Cardiac muscle cell (in vitro differentiated cells and primary cell): ENCODE data around the gene SPATA13. TPM values are rescaled to one million over a fixed set of nuclear protein-coding genes. Genes with fewer than 3 reads are reported as not detected.
"Not testable (repeated sequence)": the region's sequence is repeated elsewhere in the genome, so short reads cannot be mapped to it uniquely, and the experiment has no call there.

Experiments
- DNase-seq, 2 donors: peaks; one replicate each; pipeline versions ENCODE4 v3.0.0 to v3.0.0-alpha.2; 2010 to 2017; ENCODE audit warnings: low read depth in 1 of 2, low spot score in 1 of 2
- H3K27ac ChIP-seq: fragments of 200-600 bp; sonication (generic); 2 replicates; pipeline ENCODE4 v1.5.1; 2016
- H3K27me3 ChIP-seq: fragments of 200-600 bp; sonication (generic); 2 replicates; pipeline ENCODE4 v1.6.0; 2016; ENCODE audit warnings: control low read depth
- H3K36me3 ChIP-seq: fragments of 200-600 bp; sonication (generic); 2 replicates; pipeline ENCODE4 v1.5.1; 2016; ENCODE audit warnings: control low read depth
- H3K4me1 ChIP-seq: fragments of 200-600 bp; sonication (generic); 2 replicates; pipeline ENCODE4 v1.8.1; 2017; ENCODE audit warnings: low read depth, mild to moderate bottlenecking, mixed run types
- H3K4me3 ChIP-seq: fragments of 200-600 bp; sonication (generic); 2 replicates; pipeline ENCODE4 v1.5.1; 2016; ENCODE audit warnings: mild to moderate bottlenecking
- H3K9me3 ChIP-seq: fragments of 200-600 bp; sonication (generic); 2 replicates; pipeline ENCODE4 v1.5.1; 2017; ENCODE audit warnings: low read depth, mild to moderate bottlenecking, control low read depth
- CTCF ChIP-seq: IDR thresholded peaks from 2 replicates; pipeline ENCODE4 v1.5.1; 2012; ENCODE audit warnings: low read depth, mild to moderate bottlenecking, low read length
- polyA plus RNA-seq: library from polyadenylated mRNA; unstranded; fragments of >200 nt; fragmentation: Nextera tagmentation; extraction: Ambion mirVana; gene quantifications from 2 replicates; pipeline ENCODE4 v1.2.1, GENCODE V29; 2016
- total RNA-seq: library from RNA; depleted of rRNA; stranded (reverse); fragments of >200 nt; gene quantifications from 2 replicates; pipeline ENCODE4 v1.2.3, GENCODE V29; 2016

Gene SPATA13
- total and polyA plus RNA-seq, 2 experiments from 2014 or later, result 3.9 to 23.3 TPM

GRCh38 chr13:24196593-24197197 is 36.2 kb downstream of the SPATA13 start:
- TF ChIP-seq CTCF, result no peak
- no peak for DNase-seq
- no peaks in the 10 kb centered on the region for H3K4me1 ChIP-seq

DNA sequence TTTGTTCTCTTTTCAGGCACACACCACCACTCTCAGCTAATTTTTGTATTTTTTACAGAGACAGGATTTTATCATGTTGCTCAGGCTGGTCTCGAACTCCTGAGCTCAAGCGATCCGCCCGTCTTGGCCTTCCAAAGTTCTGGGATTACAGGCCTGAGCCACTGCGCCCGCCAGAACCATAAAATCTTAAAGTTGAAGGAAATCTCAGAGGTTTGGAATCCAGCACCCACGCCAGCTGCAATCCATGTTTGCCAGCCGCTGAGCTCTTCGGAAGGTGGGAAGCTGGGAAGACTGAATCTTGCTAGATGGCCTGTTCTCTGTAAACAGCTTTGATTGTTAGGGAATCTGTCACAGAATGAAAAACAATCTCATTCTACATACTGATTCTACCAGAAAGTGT is 38.5 kb downstream of the SPATA13 start:
- Histone ChIP-seq H3K4me3 (no peak overlapping the region), H3K36me3 (no peaks in the 10 kb centered on the region), H3K27ac (no peak overlapping the region), H3K9me3 (no peaks in the 10 kb centered on the region), H3K4me1 (no peaks in the 10 kb centered on the region), H3K27me3 (no peaks in the 10 kb centered on the region)
- no peak for DNase-seq
- TF ChIP-seq CTCF, result no peak

More at GRCh38 chr13:24196593-24197197, 36.2 kb downstream of the SPATA13 start:
- Histone ChIP-seq H3K27ac (no peak overlapping the region), H3K9me3 (no peaks in the 10 kb centered on the region), H3K27me3 (no peaks in the 10 kb centered on the region), H3K4me3 (no peak overlapping the region), H3K36me3 (no peaks in the 10 kb centered on the region)

DNA sequence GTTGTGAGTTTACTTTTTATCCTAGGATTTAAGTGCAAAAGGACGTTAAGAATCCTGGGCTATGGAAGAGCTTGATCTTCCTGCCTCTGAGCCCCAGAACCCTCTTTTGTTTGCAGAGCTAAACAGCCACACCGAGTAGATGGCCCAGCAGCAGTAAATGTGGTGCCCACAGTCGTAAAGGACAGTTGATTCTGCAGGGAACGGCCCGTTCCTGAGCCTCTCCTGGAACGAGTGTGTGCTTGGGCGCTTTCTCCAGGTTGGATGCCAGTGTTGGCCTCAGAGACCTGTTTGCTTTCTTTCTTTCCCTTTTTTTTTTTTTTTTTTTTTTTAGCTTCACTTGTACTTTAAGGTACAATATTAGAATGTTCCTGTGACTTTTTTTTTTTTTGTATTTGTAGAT is 41.7 kb downstream of the SPATA13 start:
- DNase-seq, result no peak
- Histone ChIP-seq H3K4me1 (no peaks in the 10 kb centered on the region), H3K27ac (no peak overlapping the region), H3K36me3 (no peaks in the 10 kb centered on the region), H3K4me3 (no peak overlapping the region), H3K9me3 (no peaks in the 10 kb centered on the region), H3K27me3 (no peaks in the 10 kb centered on the region)
- TF ChIP-seq CTCF, result no peak

GRCh38 chr13:24203273-24203672 is 42.8 kb downstream of the SPATA13 start:
- DNase-seq, result no peak
- H3K4me1 ChIP-seq, result no peaks in the 10 kb centered on the region
- H3K4me3 ChIP-seq, result no peak overlapping the region
- no peak for TF ChIP-seq CTCF
- H3K27me3 ChIP-seq, result no peaks in the 10 kb centered on the region
- H3K36me3 ChIP-seq, result no peaks in the 10 kb centered on the region
- H3K27ac ChIP-seq, result no peak overlapping the region
- H3K9me3 ChIP-seq, result no peaks in the 10 kb centered on the region

GRCh38 chr13:24203811-24204210 is 43.3 kb downstream of the SPATA13 start:
- H3K27ac ChIP-seq, result no peak overlapping the region
- no peaks in the 10 kb centered on the region for H3K36me3 ChIP-seq
- no peak for DNase-seq
- H3K4me1 ChIP-seq, result no peaks in the 10 kb centered on the region
- no peak overlapping the region for H3K4me3 ChIP-seq
- no peaks in the 10 kb centered on the region for H3K9me3 ChIP-seq
- TF ChIP-seq CTCF, result no peak
- H3K27me3 ChIP-seq, result no peaks in the 10 kb centered on the region

GRCh38 chr13:24205076-24205475 is 44.6 kb downstream of the SPATA13 start:
- H3K4me1 ChIP-seq, H3K27ac ChIP-seq, H3K27me3 ChIP-seq, H3K9me3 ChIP-seq, DNase-seq, H3K36me3 ChIP-seq, H3K4me3 ChIP-seq: not testable (repeated sequence)
